HG03342 (cell line): ENCODE data around the gene RMDN2.

ENCODE experiments used
- ATAC-seq: cut with Tn5 transposase; IDR thresholded peaks from one replicate; pipeline ENCODE4 v1.9.1; 2021; ENCODE audit warnings: mild to moderate bottlenecking, moderate library complexity; ENCODE audit not compliant: unreplicated experiment

The RMDN2 gene

GRCh38 chr2:37925063-37925897 lies at the start of gene RMDN2:
Gene RMDN2, plus strand, starts transcription at chr2:37925287. Its CDS starts 3,991 bp downstream, at chr2:37929278.
- ATAC-seq, result peak; percentile 91

- ATAC-seq, result no peak
These were observed 49.6 kb upstream of the RMDN2 start for GRCh38 chr2:37875403-37875906.

- ATAC-seq, result no peak
These were observed 48.9 kb upstream of the RMDN2 start for GRCh38 chr2:37876227-37876626.

- peak; percentile 40 for ATAC-seq
These were observed 47.4 kb upstream of the RMDN2 start for GRCh38 chr2:37877457-37878315.

GRCh38 chr2:37878536-37878935 lies 46.6 kb upstream of the RMDN2 start:
- ATAC-seq, result no peak

- no peak for ATAC-seq
These were observed 44.5 kb upstream of the RMDN2 start for GRCh38 chr2:37880551-37880950.

GRCh38 chr2:37881397-37881796 lies 43.7 kb upstream of the RMDN2 start:
- no peak for ATAC-seq

- ATAC-seq, result no peak
These were observed 43.1 kb upstream of the RMDN2 start for GRCh38 chr2:37882036-37882435.

GRCh38 chr2:37883518-37883917 lies 41.6 kb upstream of the RMDN2 start:
- ATAC-seq, result no peak

- ATAC-seq, result no peak
These were observed 39.6 kb upstream of the RMDN2 start for GRCh38 chr2:37885329-37885993.

- no peak for ATAC-seq
These were observed 38.3 kb upstream of the RMDN2 start for GRCh38 chr2:37886745-37887144.

GRCh38 chr2:37887286-37887685 lies 37.8 kb upstream of the RMDN2 start:
- ATAC-seq, result no peak

GRCh38 chr2:37890893-37891495 lies 34.1 kb upstream of the RMDN2 start:
- no peak for ATAC-seq

- no peak for ATAC-seq
These were observed 33.1 kb upstream of the RMDN2 start for GRCh38 chr2:37891846-37892435.

- ATAC-seq, result peak; percentile 72
These were observed 32.5 kb upstream of the RMDN2 start for GRCh38 chr2:37892436-37893114.

GRCh38 chr2:37893327-37893726 lies 31.8 kb upstream of the RMDN2 start:
- ATAC-seq, result no peak

- ATAC-seq, result no peak
These were observed 31.0 kb upstream of the RMDN2 start for GRCh38 chr2:37894047-37894446.

GRCh38 chr2:37894601-37895000 lies 30.5 kb upstream of the RMDN2 start:
- no peak for ATAC-seq

GRCh38 chr2:37895140-37895539 lies 29.9 kb upstream of the RMDN2 start:
- ATAC-seq, result no peak

GRCh38 chr2:37896319-37896718 lies 28.8 kb upstream of the RMDN2 start:
- ATAC-seq, result no peak
